Measurements from ENCODE around the gene PAK6.

- TF ChIP-seq CTCF (conservative IDR thresholded peaks at IDR 0.05; ENCODE audit: low read depth in 2 of 2) (no peak), EZH2 (IDR thresholded peaks at IDR 0.05; ENCODE audit: low read depth, unreplicated experiment) (no peak), STAT1 (IDR thresholded peaks at IDR 0.05; ENCODE audit: unreplicated experiment) (no peak), CREB1 (CRISPR knock-in tag; IDR thresholded peaks at IDR 0.05; ENCODE audit: low read depth) (no peak), REST (IDR thresholded peaks at IDR 0.05; ENCODE audit: unreplicated experiment) (no peak), EZH2phosphoT487 (IDR thresholded peaks at IDR 0.05; ENCODE audit: unreplicated experiment) (no peak)
Observed at GRCh38 chr15:40325188-40325587, 86.3 kb downstream of the PAK6 start.

Data from GM23338 (cell line).